Calu3 (cell line): Measurements from ENCODE around the gene CLEC4D. TPM values are rescaled to one million over a fixed set of nuclear protein-coding genes. Genes with fewer than 3 reads are reported as not detected.

Experiments
- BruUV-seq: library from RNA; stranded (reverse); fragments of 400-500 nt; replicated peaks from 2 replicates; lab custom pipeline; 2021; lab: Mats Ljungman, UMichigan
- CTCF ChIA-PET: fragments of 300-600 bp; sonication (Branson Sonifier 250); formaldehyde crosslinking; loops from one replicate; lab custom pipeline; 2022; ENCODE audit warnings: antibody characterized with exemption; lab: Charles Lee
- DNase-seq: peaks from one replicate; pipeline ENCODE4 v3.0.0; 2022
- H3K27ac Mint-ChIP-seq: one replicate; pipeline ENCODE4 v1.8.0; 2022; ENCODE audit warnings: mixed read lengths; ENCODE audit not compliant: unreplicated experiment
- H3K27me3 Mint-ChIP-seq: one replicate; pipeline ENCODE4 v1.8.0; 2022; ENCODE audit warnings: mixed read lengths; ENCODE audit not compliant: unreplicated experiment
- H3K36me3 Mint-ChIP-seq: one replicate; pipeline ENCODE4 v1.8.0; 2022; ENCODE audit warnings: mild to moderate bottlenecking, moderate library complexity, mixed read lengths; ENCODE audit not compliant: insufficient read depth, unreplicated experiment
- H3K4me1 Mint-ChIP-seq: one replicate; pipeline ENCODE4 v1.8.0; 2022; ENCODE audit warnings: mild to moderate bottlenecking, low read depth, mixed read lengths; ENCODE audit not compliant: unreplicated experiment
- H3K4me3 Mint-ChIP-seq: one replicate; pipeline ENCODE4 v1.8.0; 2022; ENCODE audit warnings: mild to moderate bottlenecking, low read depth, moderate library complexity, mixed read lengths; ENCODE audit not compliant: unreplicated experiment
- H3K9me3 Mint-ChIP-seq: one replicate; pipeline ENCODE4 v1.8.0; 2022; ENCODE audit warnings: low read depth, mixed read lengths; ENCODE audit not compliant: unreplicated experiment
- intact Hi-C: fragments of 100-400 bp; cut with micrococcal nuclease; formaldehyde crosslinking; loops from one replicate; pipeline ENCODE4 v1.10.0; 2022; ENCODE audit not compliant: unreplicated experiment
- total RNA-seq: library from RNA; stranded (reverse); gene quantifications from 2 replicates; pipeline ENCODE4 v1.2.3, GENCODE V29; 2022
- TF ChIP-seq, protein P1 (sequence below): fragments of 200-600 bp; IDR thresholded peaks from one replicate; pipeline ENCODE4 v1.8.0; 2022; ENCODE audit warnings: antibody characterized with exemption; ENCODE audit not compliant: unreplicated experiment

Gene CLEC4D
- total RNA-seq, 1 experiment from 2014 or later: not detected

DNA sequence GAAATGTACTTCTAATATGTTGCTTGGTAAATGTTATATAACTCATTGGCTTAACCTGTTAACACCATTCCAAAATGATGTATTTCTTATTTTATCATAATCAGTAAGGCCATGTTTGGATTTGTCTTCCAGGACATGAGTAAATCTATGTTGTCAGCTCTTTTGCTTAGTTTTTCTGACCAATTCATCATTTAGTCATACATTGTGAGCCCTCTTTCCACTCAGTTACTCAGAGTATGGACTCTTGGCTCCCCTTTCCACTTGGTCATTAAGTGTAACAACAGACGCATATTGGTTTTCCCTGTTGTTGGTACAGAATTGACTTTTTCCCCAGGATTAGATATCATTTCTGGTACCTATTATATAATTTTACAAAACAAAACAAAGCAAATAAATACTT, 9.0 kb upstream of the CLEC4D start:
- Mint-ChIP-seq H3K4me3 (no peak overlapping the region), H3K36me3 (no peaks in the 10 kb centered on the region), H3K27ac (no peak overlapping the region), H3K4me1 (no peaks in the 10 kb centered on the region), H3K27me3 (peaks cover 34% of the 10 kb centered on the region), H3K9me3 (no peaks in the 10 kb centered on the region)
- TF ChIP-seq, protein P1, sequence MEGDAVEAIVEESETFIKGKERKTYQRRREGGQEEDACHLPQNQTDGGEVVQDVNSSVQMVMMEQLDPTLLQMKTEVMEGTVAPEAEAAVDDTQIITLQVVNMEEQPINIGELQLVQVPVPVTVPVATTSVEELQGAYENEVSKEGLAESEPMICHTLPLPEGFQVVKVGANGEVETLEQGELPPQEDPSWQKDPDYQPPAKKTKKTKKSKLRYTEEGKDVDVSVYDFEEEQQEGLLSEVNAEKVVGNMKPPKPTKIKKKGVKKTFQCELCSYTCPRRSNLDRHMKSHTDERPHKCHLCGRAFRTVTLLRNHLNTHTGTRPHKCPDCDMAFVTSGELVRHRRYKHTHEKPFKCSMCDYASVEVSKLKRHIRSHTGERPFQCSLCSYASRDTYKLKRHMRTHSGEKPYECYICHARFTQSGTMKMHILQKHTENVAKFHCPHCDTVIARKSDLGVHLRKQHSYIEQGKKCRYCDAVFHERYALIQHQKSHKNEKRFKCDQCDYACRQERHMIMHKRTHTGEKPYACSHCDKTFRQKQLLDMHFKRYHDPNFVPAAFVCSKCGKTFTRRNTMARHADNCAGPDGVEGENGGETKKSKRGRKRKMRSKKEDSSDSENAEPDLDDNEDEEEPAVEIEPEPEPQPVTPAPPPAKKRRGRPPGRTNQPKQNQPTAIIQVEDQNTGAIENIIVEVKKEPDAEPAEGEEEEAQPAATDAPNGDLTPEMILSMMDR: no peak
- CTCF ChIA-PET: no interaction called here
- BruUV-seq: no TSS peak
- intact Hi-C loops: no loop called here
- DNase-seq: no peak

DNA sequence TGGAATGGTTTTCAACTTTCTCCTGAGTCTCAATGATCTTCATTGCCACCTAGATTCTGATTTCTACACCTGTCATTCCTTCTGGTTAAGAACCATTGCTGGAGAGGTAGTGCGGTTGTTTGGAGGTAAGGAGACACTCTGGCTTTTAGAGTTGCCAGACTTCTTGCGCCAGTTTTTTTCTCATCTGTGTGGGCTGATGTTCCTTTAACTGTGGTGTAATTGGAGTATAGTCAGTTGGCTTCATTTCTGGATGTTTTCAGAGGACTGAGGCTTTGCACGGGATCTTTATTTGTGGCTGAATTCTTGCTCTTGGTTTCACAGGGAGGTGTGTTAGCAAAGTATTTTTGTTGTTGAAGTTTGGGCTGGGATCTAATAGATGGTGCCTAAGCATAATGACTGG, 5.7 kb upstream of the CLEC4D start:
- intact Hi-C loops: no loop called here
- no peak for DNase-seq
- TF ChIP-seq, protein P1: no peak
- no peaks in the 10 kb centered on the region for H3K36me3 Mint-ChIP-seq
- peaks cover 49% of the 10 kb centered on the region for H3K27me3 Mint-ChIP-seq
- H3K9me3 Mint-ChIP-seq: no peaks in the 10 kb centered on the region
- H3K4me1 Mint-ChIP-seq: no peaks in the 10 kb centered on the region
- no peak overlapping the region for H3K4me3 Mint-ChIP-seq
- CTCF ChIA-PET: no interaction called here
- BruUV-seq: no TSS peak
- no peak overlapping the region for H3K27ac Mint-ChIP-seq

DNA sequence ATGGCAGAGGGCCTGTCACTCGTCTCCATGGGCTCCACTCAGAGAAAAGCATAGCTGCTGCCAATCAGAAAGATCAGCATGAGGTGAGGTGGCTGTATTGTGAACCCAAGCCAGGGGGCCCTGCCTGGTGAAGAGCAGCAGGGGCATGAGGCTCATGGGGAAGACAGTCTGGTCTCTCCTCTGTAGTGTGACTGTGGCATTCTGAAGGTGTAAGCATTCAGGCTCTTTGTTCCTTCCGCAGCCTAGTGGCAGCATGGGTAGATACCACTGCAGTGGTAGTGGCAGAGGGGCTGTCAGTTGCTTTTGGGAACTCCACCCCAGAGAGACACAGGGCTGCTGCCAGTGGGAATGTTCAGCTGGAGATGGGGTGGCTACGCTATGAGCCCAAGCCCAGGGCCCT, 5.1 kb upstream of the CLEC4D start:
- intact Hi-C loops: no loop called here
- H3K4me3 Mint-ChIP-seq: no peak overlapping the region
- peaks cover 55% of the 10 kb centered on the region for H3K27me3 Mint-ChIP-seq
- no peaks in the 10 kb centered on the region for H3K36me3 Mint-ChIP-seq
- CTCF ChIA-PET: no interaction called here
- no peak for DNase-seq
- TF ChIP-seq, protein P1: no peak
- no peaks in the 10 kb centered on the region for H3K4me1 Mint-ChIP-seq
- H3K9me3 Mint-ChIP-seq: no peaks in the 10 kb centered on the region
- BruUV-seq: no TSS peak
- H3K27ac Mint-ChIP-seq: no peak overlapping the region

DNA sequence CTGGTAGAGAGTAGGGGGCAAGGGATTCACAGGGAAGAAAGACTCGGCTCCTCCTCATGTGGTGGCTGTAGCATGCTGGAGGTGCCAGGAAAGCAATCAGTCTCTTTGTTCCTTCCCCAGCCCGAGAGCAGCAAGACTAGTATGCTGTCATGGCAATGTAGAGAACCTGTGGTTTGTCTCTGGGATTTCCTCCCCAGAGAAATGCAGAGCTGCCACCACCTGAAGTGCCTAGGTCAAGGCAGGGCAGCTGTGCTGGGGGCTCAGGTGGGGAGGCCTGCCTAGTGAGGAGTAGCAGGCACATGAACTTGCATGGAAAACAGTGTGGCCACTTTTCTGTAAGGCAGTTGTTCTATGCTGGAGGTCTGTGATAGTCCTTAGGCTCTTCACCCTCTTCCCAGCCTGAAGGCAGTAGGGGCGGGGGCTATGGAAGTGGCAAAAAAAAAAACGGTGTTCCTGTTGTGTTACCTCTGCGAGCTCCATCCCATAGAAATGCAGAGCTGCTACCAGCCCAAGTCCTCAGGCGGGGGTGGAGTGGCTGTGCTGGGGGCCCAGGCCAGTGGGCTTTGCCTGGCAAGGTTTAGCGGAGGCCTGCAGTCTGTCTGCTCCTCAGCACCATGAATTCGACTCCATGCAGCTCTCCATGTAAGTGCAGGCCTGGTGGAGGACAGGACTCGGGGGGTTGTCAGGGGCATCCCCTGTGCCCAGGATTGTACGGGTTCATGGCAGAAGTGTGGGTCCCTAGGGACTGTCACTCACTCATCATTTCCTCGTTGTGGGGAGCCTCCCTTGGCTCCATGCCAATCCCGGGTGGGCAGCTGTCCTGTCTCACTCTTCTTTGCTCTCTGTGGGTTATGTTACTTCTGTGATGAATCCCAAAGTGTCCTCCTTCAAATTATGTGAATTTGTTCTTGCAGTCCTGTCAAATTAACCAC, 4.1 kb upstream of the CLEC4D start:
- H3K4me3 Mint-ChIP-seq: no peak overlapping the region
- no peak overlapping the region for H3K27ac Mint-ChIP-seq
- H3K4me1 Mint-ChIP-seq: no peaks in the 10 kb centered on the region
- TF ChIP-seq, protein P1: no peak
- CTCF ChIA-PET: no interaction called here
- H3K27me3 Mint-ChIP-seq: peaks cover 64% of the 10 kb centered on the region
- DNase-seq: no peak
- H3K36me3 Mint-ChIP-seq: no peaks in the 10 kb centered on the region
- intact Hi-C loops: no loop called here
- BruUV-seq: no TSS peak
- H3K9me3 Mint-ChIP-seq: no peaks in the 10 kb centered on the region
